ENCODE results near the gene SWAP70.

- TF ChIP-seq, protein P1, sequence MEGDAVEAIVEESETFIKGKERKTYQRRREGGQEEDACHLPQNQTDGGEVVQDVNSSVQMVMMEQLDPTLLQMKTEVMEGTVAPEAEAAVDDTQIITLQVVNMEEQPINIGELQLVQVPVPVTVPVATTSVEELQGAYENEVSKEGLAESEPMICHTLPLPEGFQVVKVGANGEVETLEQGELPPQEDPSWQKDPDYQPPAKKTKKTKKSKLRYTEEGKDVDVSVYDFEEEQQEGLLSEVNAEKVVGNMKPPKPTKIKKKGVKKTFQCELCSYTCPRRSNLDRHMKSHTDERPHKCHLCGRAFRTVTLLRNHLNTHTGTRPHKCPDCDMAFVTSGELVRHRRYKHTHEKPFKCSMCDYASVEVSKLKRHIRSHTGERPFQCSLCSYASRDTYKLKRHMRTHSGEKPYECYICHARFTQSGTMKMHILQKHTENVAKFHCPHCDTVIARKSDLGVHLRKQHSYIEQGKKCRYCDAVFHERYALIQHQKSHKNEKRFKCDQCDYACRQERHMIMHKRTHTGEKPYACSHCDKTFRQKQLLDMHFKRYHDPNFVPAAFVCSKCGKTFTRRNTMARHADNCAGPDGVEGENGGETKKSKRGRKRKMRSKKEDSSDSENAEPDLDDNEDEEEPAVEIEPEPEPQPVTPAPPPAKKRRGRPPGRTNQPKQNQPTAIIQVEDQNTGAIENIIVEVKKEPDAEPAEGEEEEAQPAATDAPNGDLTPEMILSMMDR (IDR thresholded peaks at IDR 0.05; ENCODE audit: low read depth, low read length) = no peak
- TF ChIP-seq POLR2A (IDR thresholded peaks at IDR 0.05; ENCODE audit: extremely low read depth, insufficient read length) (no peak), MYC (IDR thresholded peaks at IDR 0.05; ENCODE audit: low read depth, low read length) (no peak), MAX (IDR thresholded peaks at IDR 0.05; ENCODE audit: low read depth, low read length) (no peak)
Measured at GRCh38 chr11:9646324-9646723, 17.6 kb upstream of the SWAP70 start.
